Measurements from ENCODE around the gene C2orf81. TPM values are rescaled to one million over a fixed set of nuclear protein-coding genes. Genes with fewer than 3 reads are reported as not detected.

C2orf81 gene
- polyA plus RNA-seq, 1 of the 3 experiments (the other 2 are of a cell fraction): 2.5 TPM

GRCh38 chr2:74454654-74455511, 33.5 kb upstream of the C2orf81 start, which contains the start of gene INO80B (continued):
- TF ChIP-seq ZBTB33 (IDR thresholded peaks at IDR 0.05; ENCODE audit: borderline replicate concordance, low read depth): 0 out of 2 replicates have a peak, but pooled peaks have one; percentile 56
- TF ChIP-seq RFX5 (IDR thresholded peaks at IDR 0.05; ENCODE audit: low read length): 0 out of 2 replicates have a peak, but pooled peaks have one; percentile 26
- TF ChIP-seq TAF1 (IDR thresholded peaks at IDR 0.05; ENCODE audit: borderline replicate concordance, low read depth, low read length): peak; percentile 69; the same call in 1 of the 2 replicates
- TF ChIP-seq JUND (IDR thresholded peaks at IDR 0.05): peak; percentile 5; the same call in 1 of the 2 replicates
- peak; percentile 36; the same call in 1 of the 2 replicates for TF ChIP-seq USF1 (IDR thresholded peaks at IDR 0.05; ENCODE audit: borderline replicate concordance, low read depth)
- no peak for TF ChIP-seq FOXJ3 (CRISPR knock-in tag; IDR thresholded peaks at IDR 0.05)
- TF ChIP-seq MAX (IDR thresholded peaks at IDR 0.05; ENCODE audit: low read depth): peak; percentile 86
- TF ChIP-seq TCF12 (IDR thresholded peaks at IDR 0.05): peak; percentile 34; the same call in 1 of the 2 replicates
- TF ChIP-seq GABPA (IDR thresholded peaks at IDR 0.05; ENCODE audit: low read depth): peak; percentile 99
- TF ChIP-seq FOSL2 (IDR thresholded peaks at IDR 0.05; ENCODE audit: borderline replicate concordance, low read depth): no peak
- peak; percentile 71 for TF ChIP-seq POLR2AphosphoS5 (IDR thresholded peaks at IDR 0.05; ENCODE audit: low read depth, low read length)
- peak; percentile 96; the same call in 1 of the 2 replicates for TF ChIP-seq SIN3A (IDR thresholded peaks at IDR 0.05; ENCODE audit: borderline replicate concordance, low read depth, low read length)

- H3K9me3 ChIP-seq: no peaks in the 10 kb centered on the region
- H3F3A ChIP-seq (replicated peaks; ENCODE audit: insufficient read depth): peaks cover 7% of the 10 kb centered on the region
- H3K9me2 ChIP-seq: no peaks in the 10 kb centered on the region
- no peaks in the 10 kb centered on the region for H3K36me3 ChIP-seq (replicated peaks in 1 of 2; ENCODE audit: control insufficient read depth in 1 of 2, insufficient read depth in 2 of 2, low read length in 1 of 2)
- TF ChIP-seq PBX3 (IDR thresholded peaks at IDR 0.05): no peak
- no peak for TF ChIP-seq FOXJ3 (CRISPR knock-in tag; IDR thresholded peaks at IDR 0.05)
- TF ChIP-seq EP300 (IDR thresholded peaks at IDR 0.05; ENCODE audit: borderline replicate concordance in 1 of 2, low read depth in 1 of 2, low read length in 1 of 2): no peak
- TF ChIP-seq YY1 (IDR thresholded peaks at IDR 0.05; ENCODE audit: low read depth): no peak
- TF ChIP-seq IRF3 (IDR thresholded peaks at IDR 0.05; ENCODE audit: low read depth, low read length): no peak
- no peak for TF ChIP-seq RAD21 (IDR thresholded peaks at IDR 0.05; ENCODE audit: low read length)
- no peak for TF ChIP-seq MEF2A (IDR thresholded peaks at IDR 0.05; ENCODE audit: borderline replicate concordance, low read depth)
- TF ChIP-seq ZBTB33 (IDR thresholded peaks at IDR 0.05; ENCODE audit: borderline replicate concordance, low read depth): no peak
- no peak for TF ChIP-seq TCF12 (IDR thresholded peaks at IDR 0.05)
- TF ChIP-seq GABPA (IDR thresholded peaks at IDR 0.05; ENCODE audit: low read depth): no peak
- TF ChIP-seq NFIC (IDR thresholded peaks at IDR 0.05; ENCODE audit: borderline replicate concordance): no peak
- H3K4me2 ChIP-seq: no peak overlapping the region
- 72% methylated on average over 3 of the region's 3 CpGs for WGBS (ENCODE audit: low lambda C conversion rate)
- ChIA-PET CTCF (interaction anchor here (0.7 kb wide), 1 partner anchor 99 kb away, joined by 3 read pairs; no protein-coding TSS in a partner anchor), POLR2A (no interaction called here)
- peaks cover 3 to 4% of the 10 kb centered on the region in 2 experiments; a peak in 2 of 4 replicates for H3K4me1 ChIP-seq (ENCODE audit: control insufficient read depth in 1 of 2, insufficient read depth in 2 of 2, low read depth in 1 of 2, low read length in 1 of 2)
- H3K79me2 ChIP-seq (ENCODE audit: insufficient read depth): peaks cover 7% of the 10 kb centered on the region
- no peak overlapping the region for H3K9ac ChIP-seq
- H3K27me3 ChIP-seq (ENCODE audit: insufficient read depth): no peaks in the 10 kb centered on the region
- H3K4me3 ChIP-seq (ENCODE audit: low read depth in 2 of 2, low read length in 1 of 2): no peak overlapping the region
- no peaks in the 10 kb centered on the region for H4K20me1 ChIP-seq (ENCODE audit: insufficient read depth)
- H3K27ac ChIP-seq (ENCODE audit: low read depth in 2 of 2, low read length in 1 of 2): no peak overlapping the region
- no peak overlapping the region for H2AFZ ChIP-seq (ENCODE audit: low read depth)
- DNase-seq: no peak
These were observed 29.3 kb upstream of the C2orf81 start for GRCh38 chr2:74450570-74451190.
